Chondrocyte (in vitro differentiated cells): ENCODE results near the gene BNC2. TPM values are rescaled to one million over a fixed set of nuclear protein-coding genes. Genes with fewer than 3 reads are reported as not detected.

ENCODE experiments used
- DNase-seq: peaks from one replicate; pipeline ENCODE4 v3.0.0; 2021; ENCODE audit warnings: mixed read lengths, low spot score
- H3K27ac Mint-ChIP-seq: one replicate; pipeline ENCODE4 v1.8.0; 2021; ENCODE audit warnings: mild to moderate bottlenecking, moderate library complexity, mixed read lengths; ENCODE audit not compliant: unreplicated experiment
- H3K27me3 Mint-ChIP-seq: 2 replicates; pipeline ENCODE4 v1.8.0; 2021; ENCODE audit warnings: low read depth, mixed read lengths
- H3K36me3 Mint-ChIP-seq: 2 replicates; pipeline ENCODE4 v1.8.0; 2021; ENCODE audit warnings: low read depth, mixed read lengths
- H3K4me1 Mint-ChIP-seq: 2 replicates; pipeline ENCODE4 v1.8.0; 2021; ENCODE audit warnings: low read depth, mild to moderate bottlenecking, mixed read lengths
- H3K4me3 Mint-ChIP-seq: one replicate; pipeline ENCODE4 v1.8.0; 2021; ENCODE audit warnings: mild to moderate bottlenecking, moderate library complexity, mixed read lengths; ENCODE audit not compliant: unreplicated experiment
- H3K9me3 Mint-ChIP-seq: 2 replicates; pipeline ENCODE4 v1.8.0; 2021; ENCODE audit warnings: low read depth, mixed read lengths
- total RNA-seq: library from RNA; stranded (reverse); gene quantifications from 3 replicates; pipeline ENCODE4 v1.2.1, GENCODE V29; 2021
- TF ChIP-seq, protein P1 (sequence below): fragments of 200-600 bp; sonication (generic); IDR thresholded peaks from 2 replicates; pipeline ENCODE4 v1.5.0; 2021; ENCODE audit warnings: antibody characterized with exemption, mild to moderate bottlenecking, moderate library complexity

Gene BNC2
- total RNA-seq, 1 donor from 2014 or later: 17.8 TPM

DNA sequence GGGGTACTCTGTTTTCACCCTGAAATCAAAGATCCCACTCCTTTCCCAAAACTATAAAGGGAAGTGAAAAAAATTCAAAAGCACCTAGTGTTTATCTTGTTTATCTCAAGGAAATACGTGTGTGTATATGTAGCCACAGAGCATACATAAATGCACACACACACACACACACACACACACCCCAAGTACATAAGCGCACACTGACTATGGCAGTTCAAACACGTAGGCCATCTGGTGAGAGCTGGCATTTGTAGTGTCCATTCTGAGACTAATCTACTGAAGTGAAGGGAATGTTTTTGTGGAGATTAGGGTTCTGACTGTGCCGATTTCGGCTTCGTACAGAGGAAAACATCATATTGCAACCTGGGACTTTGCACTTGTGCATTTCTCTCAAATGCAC is 451.7 kb downstream of the BNC2 start:
- Mint-ChIP-seq H3K9me3 (no peaks in the 10 kb centered on the region), H3K4me1 (peaks cover 48% of the 10 kb centered on the region), H3K27me3 (no peaks in the 10 kb centered on the region), H3K36me3 (no peaks in the 10 kb centered on the region), H3K4me3 (no peak overlapping the region), H3K27ac (no peak overlapping the region)
- no peak for DNase-seq
- TF ChIP-seq, protein P1, sequence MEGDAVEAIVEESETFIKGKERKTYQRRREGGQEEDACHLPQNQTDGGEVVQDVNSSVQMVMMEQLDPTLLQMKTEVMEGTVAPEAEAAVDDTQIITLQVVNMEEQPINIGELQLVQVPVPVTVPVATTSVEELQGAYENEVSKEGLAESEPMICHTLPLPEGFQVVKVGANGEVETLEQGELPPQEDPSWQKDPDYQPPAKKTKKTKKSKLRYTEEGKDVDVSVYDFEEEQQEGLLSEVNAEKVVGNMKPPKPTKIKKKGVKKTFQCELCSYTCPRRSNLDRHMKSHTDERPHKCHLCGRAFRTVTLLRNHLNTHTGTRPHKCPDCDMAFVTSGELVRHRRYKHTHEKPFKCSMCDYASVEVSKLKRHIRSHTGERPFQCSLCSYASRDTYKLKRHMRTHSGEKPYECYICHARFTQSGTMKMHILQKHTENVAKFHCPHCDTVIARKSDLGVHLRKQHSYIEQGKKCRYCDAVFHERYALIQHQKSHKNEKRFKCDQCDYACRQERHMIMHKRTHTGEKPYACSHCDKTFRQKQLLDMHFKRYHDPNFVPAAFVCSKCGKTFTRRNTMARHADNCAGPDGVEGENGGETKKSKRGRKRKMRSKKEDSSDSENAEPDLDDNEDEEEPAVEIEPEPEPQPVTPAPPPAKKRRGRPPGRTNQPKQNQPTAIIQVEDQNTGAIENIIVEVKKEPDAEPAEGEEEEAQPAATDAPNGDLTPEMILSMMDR: no peak

DNA sequence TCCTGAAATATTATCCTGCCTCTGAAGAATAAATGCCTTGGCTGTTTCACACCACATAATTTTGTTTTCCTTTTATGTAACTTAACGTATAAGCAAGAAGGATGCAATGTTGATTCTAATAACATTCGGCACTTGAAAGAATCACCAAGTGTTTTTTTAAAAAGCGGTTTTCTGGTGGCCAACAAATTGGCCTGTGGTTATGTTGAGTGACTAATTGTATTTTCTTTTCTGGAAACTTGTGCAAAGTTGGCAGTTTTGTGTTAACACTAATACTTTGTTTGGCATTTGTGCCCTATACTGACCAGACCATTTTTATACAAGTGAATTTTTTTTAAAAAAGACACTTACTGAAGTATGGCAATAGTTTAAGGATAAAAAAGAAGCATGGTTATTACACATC is 452.7 kb downstream of the BNC2 start:
- no peaks in the 10 kb centered on the region for H3K27me3 Mint-ChIP-seq
- no peaks in the 10 kb centered on the region for H3K36me3 Mint-ChIP-seq
- no peak for DNase-seq
- no peaks in the 10 kb centered on the region for H3K9me3 Mint-ChIP-seq
- peaks cover 52% of the 10 kb centered on the region for H3K4me1 Mint-ChIP-seq
- peak overlapping the region; percentile 68 for H3K27ac Mint-ChIP-seq
- no peak overlapping the region for H3K4me3 Mint-ChIP-seq
- TF ChIP-seq, protein P1: no peak

DNA sequence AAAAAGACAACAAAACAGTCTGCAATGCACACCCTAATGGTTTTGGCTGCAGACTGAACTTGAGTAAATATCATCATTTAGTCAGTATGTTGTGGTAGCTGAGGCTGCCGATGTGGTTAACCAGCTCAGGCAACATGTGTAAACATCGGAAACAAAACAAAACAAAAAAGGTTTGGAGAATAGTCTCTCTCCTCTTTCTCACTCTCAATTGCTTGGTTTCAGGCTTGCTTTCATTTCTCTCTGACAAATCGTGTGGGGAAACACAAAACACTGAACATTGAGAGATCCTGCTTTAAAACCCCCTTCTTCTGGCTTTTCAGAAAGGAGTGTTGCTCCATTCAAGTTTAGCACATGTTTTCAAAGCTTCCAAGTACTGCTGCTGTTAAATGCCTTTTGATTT is 453.3 kb downstream of the BNC2 start:
- TF ChIP-seq, protein P1: no peak
- Mint-ChIP-seq H3K36me3 (no peaks in the 10 kb centered on the region), H3K4me3 (peak overlapping the region; percentile 18), H3K27me3 (no peaks in the 10 kb centered on the region), H3K27ac (peak overlapping the region; percentile 68), H3K4me1 (peaks cover 46% of the 10 kb centered on the region), H3K9me3 (no peaks in the 10 kb centered on the region)
- no peak for DNase-seq

DNA sequence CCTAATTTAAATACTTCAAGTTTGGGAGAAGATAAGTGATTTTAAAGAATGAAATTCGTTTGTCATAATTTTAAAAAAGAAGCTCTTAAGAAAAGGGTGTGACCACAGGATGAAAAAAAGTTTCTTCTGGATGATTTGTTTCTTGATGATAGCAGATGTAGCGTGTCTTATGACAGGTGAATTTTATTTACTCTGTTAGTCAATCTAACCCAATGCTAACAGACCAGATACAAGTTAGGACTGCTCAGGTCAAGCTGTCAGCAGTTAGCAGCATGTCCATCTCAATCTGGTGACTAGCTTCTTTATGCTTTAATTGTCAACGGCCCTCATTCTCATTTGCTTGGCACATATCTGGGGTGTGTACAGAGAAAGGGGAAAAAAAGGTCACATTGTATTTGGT is 456.0 kb downstream of the BNC2 start:
- Mint-ChIP-seq H3K4me3 (no peak overlapping the region), H3K4me1 (peaks cover 32% of the 10 kb centered on the region), H3K9me3 (no peaks in the 10 kb centered on the region), H3K36me3 (no peaks in the 10 kb centered on the region), H3K27ac (no peak overlapping the region), H3K27me3 (no peaks in the 10 kb centered on the region)
- TF ChIP-seq, protein P1: no peak
- DNase-seq: no peak

DNA sequence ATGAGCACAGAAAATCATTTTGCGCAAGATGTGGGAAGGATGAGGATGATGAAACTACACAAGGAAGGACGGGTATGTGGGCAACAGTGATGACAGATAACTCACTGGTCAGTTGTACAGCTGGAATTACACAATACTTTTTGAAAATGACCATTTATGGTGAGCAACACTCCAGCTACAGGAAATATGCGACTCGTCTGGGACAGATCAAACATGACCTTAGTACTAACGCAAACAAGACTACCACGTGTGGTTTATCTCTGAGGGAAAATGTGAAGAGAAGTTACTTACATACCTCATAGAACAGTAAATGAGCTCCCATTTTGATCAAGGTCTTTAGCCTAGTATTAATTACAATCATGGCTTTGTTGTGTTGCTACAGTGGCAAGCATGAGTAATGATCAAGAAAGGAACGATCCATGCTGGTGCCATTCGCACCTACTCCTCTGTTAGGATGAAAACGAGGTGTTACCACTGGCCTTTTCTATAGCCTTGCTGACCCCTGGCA is 456.9 kb downstream of the BNC2 start:
- no peak for DNase-seq
- H3K27me3 Mint-ChIP-seq: no peaks in the 10 kb centered on the region
- H3K4me3 Mint-ChIP-seq: no peak overlapping the region
- TF ChIP-seq, protein P1: no peak
- H3K36me3 Mint-ChIP-seq: no peaks in the 10 kb centered on the region
- no peak overlapping the region for H3K27ac Mint-ChIP-seq
- H3K4me1 Mint-ChIP-seq: peaks cover 27% of the 10 kb centered on the region
- H3K9me3 Mint-ChIP-seq: no peaks in the 10 kb centered on the region
